Measurements from ENCODE around the gene HOXD3.

GRCh38 chr2:176167398-176167797 lies 10.3 kb downstream of the HOXD3 start:
- TF ChIP-seq POLR2A (IDR thresholded peaks at IDR 0.05), result no peak
- no peak for TF ChIP-seq POLR2AphosphoS5 (IDR thresholded peaks at IDR 0.05)

Data from spleen (tissue), 3 donors.